GM18499 (cell line): ENCODE measurements around the gene LYG2.
"Not testable (repeated sequence)": the region's sequence is repeated elsewhere in the genome, so short reads cannot be mapped to it uniquely, and the experiment has no call there.

Experiments used
- ATAC-seq: cut with Tn5 transposase; IDR thresholded peaks from one replicate; pipeline ENCODE4 v1.9.1; 2021; ENCODE audit warnings: moderate number of reproducible peaks; ENCODE audit not compliant: insufficient read depth, unreplicated experiment

Gene LYG2

GRCh38 chr2:99201959-99202678, 53.3 kb downstream of the LYG2 start:
- ATAC-seq, result no peak

- ATAC-seq, result no peak
Measured at GRCh38 chr2:99200076-99200800, 55.2 kb downstream of the LYG2 start.

DNA sequence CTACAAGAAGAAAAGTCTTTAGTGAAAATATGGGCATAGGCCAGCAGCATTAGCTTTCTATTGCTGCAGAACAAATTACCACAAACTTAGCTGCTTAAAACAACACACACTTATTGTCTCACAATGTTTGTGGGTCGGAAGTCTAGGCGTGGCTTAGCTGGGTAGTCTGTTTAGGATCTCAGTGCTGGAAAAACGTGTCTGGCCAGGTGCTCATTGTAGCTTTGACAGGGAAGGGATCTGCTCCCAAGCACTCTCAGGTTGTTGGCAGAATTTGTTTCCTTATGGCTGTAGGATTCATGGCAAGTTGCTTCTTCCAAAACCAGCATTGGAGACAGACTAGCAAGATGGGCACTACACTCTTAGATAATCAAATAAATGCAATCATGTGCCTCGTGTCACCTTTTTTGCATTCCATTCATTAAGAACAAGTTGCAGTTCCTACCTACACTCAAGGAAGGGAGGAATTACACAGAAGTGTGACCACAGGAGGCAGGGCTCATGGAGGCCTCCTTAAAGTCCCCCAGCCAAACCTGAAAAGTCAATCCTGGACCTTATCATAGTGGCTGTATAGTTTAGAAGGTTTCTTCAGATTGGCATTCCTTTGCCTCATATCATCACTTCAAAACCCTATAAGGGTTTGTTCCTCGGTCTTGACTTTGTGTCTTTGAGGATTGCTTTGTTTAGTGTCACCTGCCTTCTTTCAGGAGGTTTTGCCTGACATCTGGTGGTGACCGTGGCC, 57.2 kb downstream of the LYG2 start:
- no peak for ATAC-seq

- not testable (repeated sequence) for ATAC-seq
Measured at GRCh38 chr2:99192364-99192763, 63.1 kb downstream of the LYG2 start.
